GM18511 (cell line): ENCODE data around the gene TGFBR2.
A peak's percentile ranks its signal among the peaks of the same experiment; 100 is the strongest.
"Not testable (repeated sequence)": the region's sequence is repeated elsewhere in the genome, so short reads cannot be mapped to it uniquely, and the experiment has no call there.

ENCODE experiments used
- ATAC-seq: cut with Tn5 transposase; IDR thresholded peaks from one replicate; pipeline ENCODE4 v1.9.1; 2021; ENCODE audit warnings: mild to moderate bottlenecking, moderate library complexity; ENCODE audit not compliant: unreplicated experiment

Gene TGFBR2

GRCh38 chr3:30654269-30654668, 47.9 kb downstream of the TGFBR2 start:
- no peak for ATAC-seq

GRCh38 chr3:30655187-30655812, 48.9 kb downstream of the TGFBR2 start:
- peak; percentile 34 for ATAC-seq

GRCh38 chr3:30656624-30657141, 50.3 kb downstream of the TGFBR2 start:
- no peak for ATAC-seq

GRCh38 chr3:30657914-30658313, 51.5 kb downstream of the TGFBR2 start:
- peak; percentile 34 for ATAC-seq

GRCh38 chr3:30658328-30659052, 52.1 kb downstream of the TGFBR2 start:
- ATAC-seq, result peak; percentile 90

- ATAC-seq, result no peak
Observed at GRCh38 chr3:30659270-30660130, 53.1 kb downstream of the TGFBR2 start.

GRCh38 chr3:30660136-30660535, 53.7 kb downstream of the TGFBR2 start:
- no peak for ATAC-seq

GRCh38 chr3:30660656-30661055, 54.3 kb downstream of the TGFBR2 start:
- no peak for ATAC-seq

GRCh38 chr3:30661098-30661873, 54.9 kb downstream of the TGFBR2 start:
- ATAC-seq, result no peak

- no peak for ATAC-seq
Observed at GRCh38 chr3:30662836-30663235, 56.4 kb downstream of the TGFBR2 start.

GRCh38 chr3:30663533-30664241, 57.3 kb downstream of the TGFBR2 start:
- ATAC-seq, result no peak

GRCh38 chr3:30664459-30664858, 58.1 kb downstream of the TGFBR2 start:
- no peak for ATAC-seq

GRCh38 chr3:30664884-30665283, 58.5 kb downstream of the TGFBR2 start:
- no peak for ATAC-seq

- no peak for ATAC-seq
Observed at GRCh38 chr3:30665539-30665938, 59.1 kb downstream of the TGFBR2 start.

GRCh38 chr3:30666572-30667279, 60.3 kb downstream of the TGFBR2 start:
- ATAC-seq, result no peak

- ATAC-seq, result no peak
Observed at GRCh38 chr3:30667280-30667651, 60.9 kb downstream of the TGFBR2 start.

- no peak for ATAC-seq
Observed at GRCh38 chr3:30668051-30668609, 61.7 kb downstream of the TGFBR2 start.

- ATAC-seq, result not testable (repeated sequence)
Observed at GRCh38 chr3:30669360-30669934, 63.0 kb downstream of the TGFBR2 start.

- no peak for ATAC-seq
Observed at GRCh38 chr3:30670292-30670691, 63.9 kb downstream of the TGFBR2 start.
